ENCODE results near the gene KCNJ3.
A peak's percentile ranks its signal among the peaks of the same experiment; 100 is the strongest.

KCNJ3 gene

DNA sequence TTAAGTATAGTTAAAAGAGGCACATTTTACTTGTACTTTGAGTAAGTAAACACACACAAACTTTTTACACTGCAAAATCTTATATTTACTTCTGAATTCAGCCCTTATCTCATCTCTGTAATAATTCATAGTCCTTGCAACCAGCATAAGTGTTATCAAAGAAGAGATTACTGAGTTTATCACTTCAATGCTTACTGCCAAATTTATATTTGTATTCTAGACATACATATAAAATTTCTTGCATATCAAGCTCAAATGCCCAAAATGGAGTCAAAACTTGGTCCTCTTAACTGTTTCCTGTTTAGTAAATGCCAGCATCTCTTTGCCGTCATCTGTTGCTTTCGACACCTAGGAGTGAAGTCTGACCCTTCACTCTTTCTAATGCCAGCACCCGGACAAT lies 21.1 kb upstream of the KCNJ3 start:
- no peak for DNase-seq (ENCODE audit: low read depth)
- TF ChIP-seq, protein P1, sequence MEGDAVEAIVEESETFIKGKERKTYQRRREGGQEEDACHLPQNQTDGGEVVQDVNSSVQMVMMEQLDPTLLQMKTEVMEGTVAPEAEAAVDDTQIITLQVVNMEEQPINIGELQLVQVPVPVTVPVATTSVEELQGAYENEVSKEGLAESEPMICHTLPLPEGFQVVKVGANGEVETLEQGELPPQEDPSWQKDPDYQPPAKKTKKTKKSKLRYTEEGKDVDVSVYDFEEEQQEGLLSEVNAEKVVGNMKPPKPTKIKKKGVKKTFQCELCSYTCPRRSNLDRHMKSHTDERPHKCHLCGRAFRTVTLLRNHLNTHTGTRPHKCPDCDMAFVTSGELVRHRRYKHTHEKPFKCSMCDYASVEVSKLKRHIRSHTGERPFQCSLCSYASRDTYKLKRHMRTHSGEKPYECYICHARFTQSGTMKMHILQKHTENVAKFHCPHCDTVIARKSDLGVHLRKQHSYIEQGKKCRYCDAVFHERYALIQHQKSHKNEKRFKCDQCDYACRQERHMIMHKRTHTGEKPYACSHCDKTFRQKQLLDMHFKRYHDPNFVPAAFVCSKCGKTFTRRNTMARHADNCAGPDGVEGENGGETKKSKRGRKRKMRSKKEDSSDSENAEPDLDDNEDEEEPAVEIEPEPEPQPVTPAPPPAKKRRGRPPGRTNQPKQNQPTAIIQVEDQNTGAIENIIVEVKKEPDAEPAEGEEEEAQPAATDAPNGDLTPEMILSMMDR (conservative IDR thresholded peaks at IDR 0.05; ENCODE audit: control insufficient read depth, insufficient read depth, low read depth, low read length): no peak

DNA sequence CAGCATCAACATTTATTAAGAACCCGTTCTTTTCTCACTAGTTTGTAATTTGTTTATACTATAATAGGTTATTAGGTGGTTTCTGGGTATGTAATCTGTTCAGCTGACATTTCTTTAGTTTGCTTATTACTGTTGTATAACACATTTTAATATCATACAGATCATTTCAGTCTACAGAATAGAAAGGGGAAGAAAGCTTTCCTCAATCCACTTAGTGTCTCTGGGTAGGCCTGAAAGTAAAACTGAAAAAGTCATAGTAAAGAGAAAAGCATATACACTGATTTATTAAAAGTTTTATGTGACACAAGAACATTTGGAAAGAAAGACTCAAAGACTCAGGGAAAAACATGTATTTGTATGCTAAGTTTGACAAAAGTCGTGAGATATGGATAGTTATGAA lies 16.8 kb upstream of the KCNJ3 start:
- no peak overlapping the region for H3K4me3 ChIP-seq (ENCODE audit: control insufficient read depth, low read depth, low read length)
- TF ChIP-seq, protein P1 (conservative IDR thresholded peaks at IDR 0.05; ENCODE audit: control insufficient read depth, insufficient read depth, low read depth, low read length): no peak
- DNase-seq (ENCODE audit: low read depth): no peak

More for the DNA sequence above, 21.1 kb upstream of the KCNJ3 start:
- H3K4me3 ChIP-seq (ENCODE audit: control insufficient read depth, low read depth, low read length): no peak overlapping the region

DNA sequence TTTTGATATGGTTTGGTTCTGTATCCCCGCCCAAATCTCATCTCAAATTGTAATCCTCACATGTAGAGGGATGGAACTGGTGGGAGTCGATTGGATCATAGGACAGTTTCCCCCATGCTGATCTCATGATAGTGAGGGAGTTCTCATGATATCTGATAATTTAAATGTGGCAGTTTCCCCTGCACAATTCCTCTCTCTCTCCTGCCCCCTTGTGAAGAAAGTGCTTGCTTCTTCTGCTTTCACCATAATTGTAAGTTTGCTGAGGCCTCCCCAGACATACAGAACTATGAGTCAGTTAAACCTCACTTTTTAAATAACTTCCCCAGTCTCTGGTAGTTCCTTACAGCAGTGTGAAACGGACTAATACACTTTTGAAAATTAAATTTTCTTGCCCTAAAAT lies 12.3 kb upstream of the KCNJ3 start:
- TF ChIP-seq, protein P1 (conservative IDR thresholded peaks at IDR 0.05; ENCODE audit: control insufficient read depth, insufficient read depth, low read depth, low read length): no peak
- no peak for DNase-seq (ENCODE audit: low read depth)
- H3K4me3 ChIP-seq (ENCODE audit: control insufficient read depth, low read depth, low read length): no peak overlapping the region

DNA sequence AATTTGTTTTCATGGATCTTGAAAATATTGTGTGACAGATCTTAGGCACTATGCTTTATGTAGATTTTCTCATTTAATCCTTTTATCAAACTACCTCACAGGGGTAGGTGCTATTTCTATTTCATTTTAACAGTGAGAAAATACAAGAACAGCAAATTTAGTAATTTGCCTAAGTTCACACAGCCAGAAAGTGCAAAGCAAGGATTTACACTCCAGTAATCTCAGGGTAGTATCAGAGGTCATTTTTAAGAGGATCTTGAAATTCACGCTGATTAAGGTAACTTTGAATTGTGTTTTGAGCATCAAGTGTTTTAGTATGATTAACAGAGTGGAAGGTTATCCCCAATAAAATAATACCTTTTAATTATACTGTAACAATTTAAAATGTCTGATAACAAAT lies 10.1 kb upstream of the KCNJ3 start:
- TF ChIP-seq, protein P1 (conservative IDR thresholded peaks at IDR 0.05; ENCODE audit: control insufficient read depth, insufficient read depth, low read depth, low read length): no peak
- H3K4me3 ChIP-seq (ENCODE audit: control insufficient read depth, low read depth, low read length): no peak overlapping the region
- DNase-seq (ENCODE audit: low read depth): no peak

DNA sequence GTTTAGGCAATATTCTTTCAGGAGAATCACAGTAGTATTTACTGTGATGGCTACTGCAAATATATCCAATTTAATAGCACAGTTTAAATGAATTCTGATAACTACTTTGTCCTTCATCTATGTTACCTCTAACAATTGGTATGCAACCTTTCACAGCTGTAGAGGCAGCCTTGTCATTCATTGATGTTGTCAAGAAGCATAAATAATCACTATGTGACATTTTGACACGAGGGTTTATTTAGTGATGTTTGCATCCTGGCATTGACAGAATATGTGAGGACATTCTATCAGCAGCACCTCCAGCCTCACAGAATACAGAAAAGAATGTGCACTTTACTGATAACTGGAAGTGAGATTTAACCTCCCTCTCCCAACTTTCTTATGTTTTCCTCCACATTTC lies 9.3 kb upstream of the KCNJ3 start:
- TF ChIP-seq, protein P1 (conservative IDR thresholded peaks at IDR 0.05; ENCODE audit: control insufficient read depth, insufficient read depth, low read depth, low read length): no peak
- H3K4me3 ChIP-seq (ENCODE audit: control insufficient read depth, low read depth, low read length): no peak overlapping the region
- no peak for DNase-seq (ENCODE audit: low read depth)

DNA sequence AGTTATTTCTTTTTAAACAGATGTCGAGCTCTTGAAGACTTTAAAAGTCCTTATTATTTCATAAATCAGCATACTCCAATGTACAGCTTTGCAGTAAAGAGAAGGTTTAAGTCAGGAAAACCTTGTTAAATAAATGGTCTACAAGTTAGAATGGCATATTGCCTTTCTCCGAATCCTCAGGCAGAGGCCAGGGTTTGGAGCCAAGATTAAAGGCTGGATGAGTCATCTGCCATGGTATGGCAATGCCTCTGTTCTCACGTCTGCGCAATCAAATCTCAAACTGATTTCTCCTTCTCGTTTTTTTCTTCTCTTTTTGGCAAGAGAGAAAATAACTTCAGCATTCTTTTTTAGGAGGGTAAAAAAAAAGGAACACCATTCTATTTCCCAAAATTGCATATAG lies 5.6 kb upstream of the KCNJ3 start:
- DNase-seq (ENCODE audit: low read depth): peak; percentile 23
- TF ChIP-seq, protein P1 (conservative IDR thresholded peaks at IDR 0.05; ENCODE audit: control insufficient read depth, insufficient read depth, low read depth, low read length): no peak
- no peak overlapping the region for H3K4me3 ChIP-seq (ENCODE audit: control insufficient read depth, low read depth, low read length)

DNA sequence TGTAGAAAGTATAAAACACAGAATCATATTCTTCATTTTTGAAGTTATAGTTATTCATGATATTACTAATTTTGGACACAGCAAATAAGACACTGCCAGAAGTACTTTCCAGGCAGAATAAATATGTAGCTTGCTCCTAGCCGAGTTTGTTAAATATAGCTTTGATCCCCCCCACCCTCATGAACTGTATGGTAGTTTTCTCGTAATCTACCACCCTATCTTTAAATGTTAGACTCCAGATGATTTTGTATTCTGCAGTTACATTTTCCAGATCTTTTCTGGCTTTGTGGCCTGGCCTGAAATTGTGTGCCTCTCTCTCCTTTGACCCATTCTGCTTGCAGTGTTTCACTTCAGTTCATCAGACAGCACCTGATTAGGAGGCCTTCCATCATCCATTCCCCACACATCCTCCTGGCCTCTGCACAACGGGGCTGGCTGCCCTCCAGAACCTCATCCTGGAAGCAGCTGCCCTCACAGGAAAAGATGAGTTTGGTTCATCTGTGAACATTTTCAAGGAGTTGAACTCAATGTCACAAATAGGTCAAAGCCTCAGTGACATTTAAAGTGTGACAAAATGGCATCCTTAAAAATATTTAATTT lies 4.7 kb upstream of the KCNJ3 start:
- H3K4me3 ChIP-seq (ENCODE audit: control insufficient read depth, low read depth, low read length): no peak overlapping the region
- DNase-seq (ENCODE audit: low read depth): no peak
- TF ChIP-seq, protein P1 (conservative IDR thresholded peaks at IDR 0.05; ENCODE audit: control insufficient read depth, insufficient read depth, low read depth, low read length): no peak

Measured in fibroblast of mammary gland (primary cell).